Uterus (tissue), 4 donors: ENCODE measurements around the gene DZIP1L. TPM values are rescaled to one million over a fixed set of nuclear protein-coding genes. Genes with fewer than 3 reads are reported as not detected.

Source experiments
- DNase-seq, 2 donors: peaks; one replicate each; pipeline ENCODE4 v3.0.0-alpha.2; 2019 to 2020
- H3K27ac ChIP-seq, 2 donors: fragments of 200-600 bp; sonication (generic); 1 replicate in 1 of 2; 2 replicates in 1 of 2; pipeline ENCODE4 v1.5.1; 2016 to 2018
- H3K27me3 ChIP-seq, 2 donors: fragments of 200-600 bp; sonication (generic); one replicate each; pipeline ENCODE4 v1.5.1; 2018 to 2019; ENCODE audit warnings: control low read depth in 1 of 2
- H3K36me3 ChIP-seq, 2 donors: fragments of 200-600 bp; sonication (generic); one replicate each; pipeline ENCODE4 v1.5.1; 2019; ENCODE audit warnings: control low read depth in 1 of 2
- H3K4me1 ChIP-seq, 2 donors: fragments of 200-600 bp; sonication (generic); one replicate each; pipeline ENCODE4 v1.5.1; 2018 to 2019; ENCODE audit warnings: control low read depth in 1 of 2
- H3K4me3 ChIP-seq, 2 donors: fragments of 200-600 bp; sonication (generic); 1 replicate in 1 of 2; 2 replicates in 1 of 2; pipeline ENCODE4 v1.5.1; 2018 to 2019; ENCODE audit warnings: mild to moderate bottlenecking in 1 of 2
- H3K9me3 ChIP-seq, 2 donors: fragments of 200-600 bp; sonication (generic); one replicate each; pipeline ENCODE4 v1.5.1; 2019; ENCODE audit warnings: control low read depth in 1 of 2
- intact Hi-C: fragments of 100-400 bp; cut with DNase I; formaldehyde crosslinking; loops from one replicate; pipeline ENCODE4 v1.15.1; 2023; ENCODE audit warnings: low total_unique reads
- total RNA-seq, 4 donors: library from RNA; depleted of rRNA in 3 of 4; stranded (reverse); fragments of >200 nt in 3 of 4; gene quantifications; one replicate each; pipeline versions ENCODE4 v1.1.0 to v1.2.4, GENCODE V29; 2014 to 2023
- TF ChIP-seq, protein P1 (sequence below), 4 experiments: fragments of 200-600 bp in 2 of 4; fragments of 450-650 bp in 2 of 4; sonication (generic) in 2 of 4; IDR thresholded peaks; one replicate each; pipeline ENCODE4 v1.5.1; 2016 to 2019; ENCODE audit warnings: antibody characterized with exemption in 4 of 4, mild to moderate bottlenecking in 2 of 4, moderate library complexity in 1 of 4
- donor health status: DM: yes; HTN: yes; CAD: no.

Gene DZIP1L
- total RNA-seq, 4 donors from 2014 or later, result 3.8 to 58.5 (median 32.7) TPM

DNA sequence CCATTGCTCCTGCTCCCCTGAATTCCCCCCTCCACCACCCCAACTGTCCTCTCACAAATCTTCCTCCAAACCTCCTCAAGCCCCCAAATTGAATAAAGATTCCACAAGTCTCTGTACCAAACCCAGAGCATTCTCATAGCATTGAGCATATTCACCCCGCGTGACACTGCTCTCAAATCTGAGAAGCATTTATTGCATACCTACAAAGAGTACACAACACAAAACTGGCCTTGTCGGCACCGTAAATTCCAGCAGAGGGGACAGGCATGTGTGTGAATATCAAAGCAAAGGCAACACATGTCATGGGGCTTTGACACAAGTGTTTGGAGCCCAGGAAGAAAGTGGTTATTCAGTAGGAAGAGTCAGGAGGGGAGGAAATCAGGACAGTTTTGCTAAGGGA is 102.9 kb downstream of the DZIP1L start:
- H3K4me3 ChIP-seq, result no peak overlapping the region
- no peaks in the 10 kb centered on the region for H3K4me1 ChIP-seq
- H3K9me3 ChIP-seq, result no peaks in the 10 kb centered on the region
- H3K27ac ChIP-seq, result no peak overlapping the region
- no peaks in the 10 kb centered on the region for H3K36me3 ChIP-seq
- intact Hi-C loops, result no loop called here
- H3K27me3 ChIP-seq, result no peaks in the 10 kb centered on the region
- TF ChIP-seq, protein P1, sequence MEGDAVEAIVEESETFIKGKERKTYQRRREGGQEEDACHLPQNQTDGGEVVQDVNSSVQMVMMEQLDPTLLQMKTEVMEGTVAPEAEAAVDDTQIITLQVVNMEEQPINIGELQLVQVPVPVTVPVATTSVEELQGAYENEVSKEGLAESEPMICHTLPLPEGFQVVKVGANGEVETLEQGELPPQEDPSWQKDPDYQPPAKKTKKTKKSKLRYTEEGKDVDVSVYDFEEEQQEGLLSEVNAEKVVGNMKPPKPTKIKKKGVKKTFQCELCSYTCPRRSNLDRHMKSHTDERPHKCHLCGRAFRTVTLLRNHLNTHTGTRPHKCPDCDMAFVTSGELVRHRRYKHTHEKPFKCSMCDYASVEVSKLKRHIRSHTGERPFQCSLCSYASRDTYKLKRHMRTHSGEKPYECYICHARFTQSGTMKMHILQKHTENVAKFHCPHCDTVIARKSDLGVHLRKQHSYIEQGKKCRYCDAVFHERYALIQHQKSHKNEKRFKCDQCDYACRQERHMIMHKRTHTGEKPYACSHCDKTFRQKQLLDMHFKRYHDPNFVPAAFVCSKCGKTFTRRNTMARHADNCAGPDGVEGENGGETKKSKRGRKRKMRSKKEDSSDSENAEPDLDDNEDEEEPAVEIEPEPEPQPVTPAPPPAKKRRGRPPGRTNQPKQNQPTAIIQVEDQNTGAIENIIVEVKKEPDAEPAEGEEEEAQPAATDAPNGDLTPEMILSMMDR (IDR thresholded peaks at IDR 0.05), result no peak
- DNase-seq, result no peak

Other genes starting within 250 kb of the DZIP1L start
- not detected for gene CLDN18, start 105.4 kb downstream of the DZIP1L start, total RNA-seq
- not detected for gene A4GNT, start 16.8 kb upstream of the DZIP1L start, total RNA-seq
- 10 to 100 TPM; 12.4 to 41.8 (median 25.3) TPM for gene DBR1, start 59.3 kb upstream of the DZIP1L start, total RNA-seq
- gene ARMC8, start 71.7 kb upstream of the DZIP1L start, total RNA-seq, result 10 to 100 TPM; 38.7 to 85.1 (median 64.6) TPM
- 1 to 10 TPM in 2 of 4 donors, not detected in 2; 1.3 to 5.0 TPM for gene NME9, start 214.2 kb upstream of the DZIP1L start, total RNA-seq
- 10 to 100 TPM; 13.8 to 83.0 (median 46.8) TPM for gene MRAS, start 233.0 kb upstream of the DZIP1L start, total RNA-seq